Loucy (cell line): Measurements from ENCODE around the gene CHST10.

Source experiments
- CTCF ChIP-seq: fragments of 200-600 bp; sonication (generic); conservative IDR thresholded peaks from 2 replicates; pipeline ENCODE4 v1.5.1; 2014; ENCODE audit warnings: mild to moderate bottlenecking, antibody characterized with exemption, low read length
- EZH2phosphoT487 ChIP-seq: fragments of 200-600 bp; IDR thresholded peaks from 2 replicates; pipeline ENCODE4 v1.6.1; 2018; ENCODE audit warnings: antibody characterized with exemption, mild to moderate bottlenecking, moderate library complexity, borderline replicate concordance

GRCh38 chr2:100401268-100401667, 16.2 kb downstream of the CHST10 start:
- TF ChIP-seq CTCF: no peak
- no peak for TF ChIP-seq EZH2phosphoT487
